Vagina (tissue), 2 donors: ENCODE data around the gene MRPL30.

Experiments
- POLR2A ChIP-seq, 2 donors: fragments of 450-650 bp; IDR thresholded peaks; one replicate each; pipeline ENCODE4 v1.6.1; 2017; ENCODE audit warnings: antibody characterized with exemption in 2 of 2, mild to moderate bottlenecking in 2 of 2, moderate library complexity in 2 of 2
- TF ChIP-seq, protein P1 (sequence below), 3 experiments: fragments of 450-650 bp in 2 of 3; fragments of 200-600 bp in 1 of 3; sonication (generic) in 1 of 3; IDR thresholded peaks; one replicate each; pipeline ENCODE4 v1.5.1; 2017 to 2019; ENCODE audit warnings: antibody characterized with exemption in 3 of 3, mild to moderate bottlenecking in 2 of 3, moderate library complexity in 2 of 3

DNA sequence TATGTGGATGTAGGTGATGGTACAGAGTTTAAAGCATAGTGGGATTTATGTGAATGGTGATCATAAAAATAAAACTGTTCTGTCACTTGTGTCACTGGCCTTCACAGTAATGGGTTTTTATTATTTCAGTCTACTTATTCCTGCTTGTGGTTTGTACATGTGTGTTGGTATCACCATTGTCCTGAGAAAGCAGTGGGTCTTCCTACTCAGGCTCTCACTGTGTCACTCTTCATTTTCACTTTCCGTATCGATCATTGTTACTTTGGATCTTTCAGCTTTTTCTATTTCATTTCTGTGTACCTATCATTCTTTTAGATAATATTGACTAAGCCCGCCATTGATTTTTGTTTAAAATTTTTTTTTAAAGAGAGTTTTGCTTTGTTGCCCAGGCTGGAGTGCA is 7.4 kb downstream of the MRPL30 start:
- TF ChIP-seq, protein P1, sequence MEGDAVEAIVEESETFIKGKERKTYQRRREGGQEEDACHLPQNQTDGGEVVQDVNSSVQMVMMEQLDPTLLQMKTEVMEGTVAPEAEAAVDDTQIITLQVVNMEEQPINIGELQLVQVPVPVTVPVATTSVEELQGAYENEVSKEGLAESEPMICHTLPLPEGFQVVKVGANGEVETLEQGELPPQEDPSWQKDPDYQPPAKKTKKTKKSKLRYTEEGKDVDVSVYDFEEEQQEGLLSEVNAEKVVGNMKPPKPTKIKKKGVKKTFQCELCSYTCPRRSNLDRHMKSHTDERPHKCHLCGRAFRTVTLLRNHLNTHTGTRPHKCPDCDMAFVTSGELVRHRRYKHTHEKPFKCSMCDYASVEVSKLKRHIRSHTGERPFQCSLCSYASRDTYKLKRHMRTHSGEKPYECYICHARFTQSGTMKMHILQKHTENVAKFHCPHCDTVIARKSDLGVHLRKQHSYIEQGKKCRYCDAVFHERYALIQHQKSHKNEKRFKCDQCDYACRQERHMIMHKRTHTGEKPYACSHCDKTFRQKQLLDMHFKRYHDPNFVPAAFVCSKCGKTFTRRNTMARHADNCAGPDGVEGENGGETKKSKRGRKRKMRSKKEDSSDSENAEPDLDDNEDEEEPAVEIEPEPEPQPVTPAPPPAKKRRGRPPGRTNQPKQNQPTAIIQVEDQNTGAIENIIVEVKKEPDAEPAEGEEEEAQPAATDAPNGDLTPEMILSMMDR (IDR thresholded peaks at IDR 0.05): no peak
- no peak for TF ChIP-seq POLR2A (IDR thresholded peaks at IDR 0.05)
